Measurements from ENCODE around the gene HGS.
"Not testable (repeated sequence)": the region's sequence is repeated elsewhere in the genome, so short reads cannot be mapped to it uniquely, and the experiment has no call there.

Gene HGS

DNA sequence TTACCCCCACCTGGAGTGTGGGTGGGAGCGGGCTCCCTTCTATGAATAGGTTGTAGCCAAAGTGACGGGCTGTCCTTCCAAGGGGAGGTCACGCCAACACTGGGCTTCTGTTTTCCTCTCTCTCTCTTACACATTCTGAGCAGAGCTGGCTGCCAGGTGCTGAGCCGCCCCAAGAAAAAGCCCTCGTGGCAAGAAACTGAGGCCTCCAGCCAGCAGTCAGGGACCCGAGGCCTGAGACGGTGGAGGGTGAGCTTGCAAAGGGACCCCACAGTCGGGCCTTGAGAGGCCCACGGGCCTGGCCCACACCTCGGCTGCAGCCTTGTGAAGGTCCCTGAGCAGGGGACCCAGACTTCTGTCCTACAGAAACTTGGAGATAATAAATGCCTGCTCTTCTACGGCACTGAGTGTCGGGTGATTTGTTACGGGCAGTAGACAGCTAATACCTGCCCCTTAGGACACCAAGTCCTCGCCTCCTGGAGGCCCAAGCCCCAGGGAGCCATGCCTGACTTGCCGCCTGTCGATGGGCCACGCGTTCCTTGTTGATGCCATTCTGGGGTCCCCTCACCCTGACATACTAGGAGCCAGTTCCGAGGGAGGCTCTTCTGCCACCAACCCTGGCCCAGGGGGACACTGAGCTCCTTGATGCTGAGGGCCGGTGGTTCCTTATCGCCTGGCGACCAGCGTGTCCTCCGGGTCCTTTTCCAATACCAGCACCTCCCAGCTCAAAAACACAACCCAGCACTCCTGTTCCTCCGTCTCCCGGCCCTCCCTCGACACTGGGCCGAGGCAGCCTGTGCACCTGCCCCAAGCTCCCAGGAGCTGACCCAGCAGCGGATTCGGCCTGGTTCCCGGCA, 54.4 kb downstream of the HGS start:
- Histone ChIP-seq H3K27me3 (ENCODE audit: control insufficient read depth, insufficient read depth, low read length) (no peaks in the 10 kb centered on the region), H3K9ac (ENCODE audit: low read depth, low read length) (no peak overlapping the region)

GRCh38 chr17:81738801-81739393, 55.1 kb downstream of the HGS start:
- Histone ChIP-seq H3K4me1 (ENCODE audit: control insufficient read depth, insufficient read depth, low read length) (peaks cover 3% of the 10 kb centered on the region), H3K4me3 (ENCODE audit: low read depth, low read length) (no peak overlapping the region), H3K9me3 (ENCODE audit: control insufficient read depth, insufficient read depth, low read length) (no peaks in the 10 kb centered on the region), H3K9ac (ENCODE audit: low read depth, low read length) (no peak overlapping the region), H3K36me3 (ENCODE audit: control insufficient read depth, insufficient read depth, low read length) (no peaks in the 10 kb centered on the region), H3K27me3 (ENCODE audit: control insufficient read depth, insufficient read depth, low read length) (no peaks in the 10 kb centered on the region)

More for the DNA sequence above, 54.4 kb downstream of the HGS start:
- no peak overlapping the region for H3K4me3 ChIP-seq (ENCODE audit: low read depth, low read length)
- no peaks in the 10 kb centered on the region for H3K9me3 ChIP-seq (ENCODE audit: control insufficient read depth, insufficient read depth, low read length)
- H3K4me1 ChIP-seq (ENCODE audit: control insufficient read depth, insufficient read depth, low read length), result peaks cover 3% of the 10 kb centered on the region
- H3K36me3 ChIP-seq (ENCODE audit: control insufficient read depth, insufficient read depth, low read length), result no peaks in the 10 kb centered on the region

GRCh38 chr17:81739593-81739992, 55.8 kb downstream of the HGS start:
- not testable (repeated sequence) for H3K27me3 ChIP-seq (ENCODE audit: control insufficient read depth, insufficient read depth, low read length); H3K9me3 ChIP-seq (ENCODE audit: control insufficient read depth, insufficient read depth, low read length); H3K36me3 ChIP-seq (ENCODE audit: control insufficient read depth, insufficient read depth, low read length); H3K4me1 ChIP-seq (ENCODE audit: control insufficient read depth, insufficient read depth, low read length); H3K9ac ChIP-seq (ENCODE audit: low read depth, low read length); H3K4me3 ChIP-seq (ENCODE audit: low read depth, low read length)

DNA sequence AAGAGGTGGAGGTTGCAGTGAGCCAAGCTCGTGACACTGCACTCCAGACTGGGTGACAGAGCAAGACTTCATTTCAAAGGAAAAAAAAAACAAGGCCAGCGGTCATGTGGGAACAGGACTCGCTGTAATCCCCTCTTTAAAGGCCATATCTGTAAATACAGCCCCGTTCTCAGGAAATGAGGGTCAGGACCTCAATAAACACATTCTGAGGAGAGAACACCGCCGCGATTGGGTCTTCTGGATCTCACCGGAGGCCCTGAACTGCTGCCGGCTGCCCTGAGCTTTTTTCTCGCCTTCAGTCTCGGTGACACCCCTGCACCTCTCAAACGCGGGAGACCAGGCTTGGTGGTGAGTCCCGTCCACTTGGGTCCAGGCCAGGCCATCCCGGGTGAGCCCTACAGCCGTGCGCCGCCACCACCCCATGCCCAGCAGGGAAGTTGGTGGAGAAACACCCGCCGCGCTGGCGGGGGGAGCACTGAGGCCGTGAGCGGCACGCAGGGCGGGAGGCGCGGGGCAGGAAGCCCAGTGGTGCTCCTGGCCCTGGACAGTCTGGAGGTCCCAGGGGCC, 56.7 kb downstream of the HGS start:
- Histone ChIP-seq H3K9ac (ENCODE audit: low read depth, low read length) (no peak overlapping the region), H3K9me3 (ENCODE audit: control insufficient read depth, insufficient read depth, low read length) (no peaks in the 10 kb centered on the region), H3K36me3 (ENCODE audit: control insufficient read depth, insufficient read depth, low read length) (no peaks in the 10 kb centered on the region), H3K4me3 (ENCODE audit: low read depth, low read length) (no peak overlapping the region), H3K4me1 (ENCODE audit: control insufficient read depth, insufficient read depth, low read length) (peaks cover 3% of the 10 kb centered on the region), H3K27me3 (ENCODE audit: control insufficient read depth, insufficient read depth, low read length) (no peaks in the 10 kb centered on the region)

DNA sequence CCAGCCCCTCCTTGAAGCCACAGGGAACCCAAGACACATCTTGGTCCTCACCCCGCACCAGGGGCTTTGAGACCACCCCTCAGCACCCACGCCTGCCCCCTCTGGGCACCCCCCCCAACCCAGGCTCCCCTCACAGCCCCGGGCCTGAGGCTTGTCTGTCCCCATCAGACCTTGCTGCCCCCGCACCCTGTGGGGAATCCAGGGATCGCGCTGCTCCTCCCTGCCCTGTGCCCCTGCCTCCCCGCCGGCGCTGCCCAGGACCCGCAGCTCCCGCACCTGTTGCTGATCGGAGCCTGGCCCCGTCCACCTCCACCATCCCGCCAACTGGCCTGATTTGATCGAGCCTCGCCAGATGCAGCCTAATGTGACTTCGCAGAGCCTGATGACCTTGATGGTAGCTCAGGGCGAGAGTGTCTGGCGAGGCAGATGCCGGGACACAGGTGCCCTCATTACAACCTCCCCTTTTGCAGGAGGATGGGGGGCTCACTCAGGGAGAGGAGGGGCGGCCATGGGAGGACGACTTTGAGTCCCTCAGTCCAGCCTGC, 57.3 kb downstream of the HGS start:
- Histone ChIP-seq H3K4me1 (ENCODE audit: control insufficient read depth, insufficient read depth, low read length) (no peaks in the 10 kb centered on the region), H3K36me3 (ENCODE audit: control insufficient read depth, insufficient read depth, low read length) (no peaks in the 10 kb centered on the region), H3K9ac (ENCODE audit: low read depth, low read length) (no peak overlapping the region), H3K9me3 (ENCODE audit: control insufficient read depth, insufficient read depth, low read length) (no peaks in the 10 kb centered on the region), H3K27me3 (ENCODE audit: control insufficient read depth, insufficient read depth, low read length) (no peaks in the 10 kb centered on the region), H3K4me3 (ENCODE audit: low read depth, low read length) (no peak overlapping the region)

DNA sequence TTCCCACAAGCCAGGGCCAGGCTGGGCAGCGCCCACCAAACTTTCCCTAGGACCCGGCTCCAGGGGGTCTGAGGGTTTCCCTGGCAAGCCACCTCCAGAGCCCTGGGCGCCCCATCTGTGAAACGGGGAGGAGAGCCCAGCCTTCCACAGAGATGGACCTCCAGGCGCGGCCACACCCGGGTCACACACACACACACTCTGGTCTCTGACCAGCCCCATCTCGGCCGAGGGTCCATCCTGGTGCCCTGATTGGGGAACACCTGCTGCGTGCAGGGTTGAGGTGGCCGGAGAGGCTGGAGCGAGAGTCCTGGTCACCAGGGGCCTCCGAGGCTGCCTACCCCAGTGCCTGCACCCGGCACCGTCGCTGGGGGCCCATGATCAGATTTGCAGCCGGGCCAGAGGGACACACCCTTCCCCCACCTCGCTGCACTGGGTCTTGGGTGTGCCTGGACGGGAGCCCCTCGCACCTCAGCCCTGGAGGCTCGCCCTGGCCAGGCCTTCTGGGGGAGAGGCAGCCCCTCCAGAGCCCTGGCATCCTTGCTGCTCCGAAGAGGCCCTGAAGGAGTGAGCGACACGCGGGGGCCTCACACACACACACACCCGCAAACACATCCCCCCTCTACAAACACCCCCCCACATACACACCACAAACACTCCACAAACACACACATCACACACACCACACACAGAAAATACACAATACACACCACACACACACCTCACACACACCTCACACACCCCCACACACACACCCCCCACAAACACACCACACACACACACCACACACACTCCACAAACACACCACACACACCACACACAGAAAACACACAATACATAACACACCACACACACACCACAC, 58.0 kb downstream of the HGS start:
- no peak overlapping the region for H3K9ac ChIP-seq (ENCODE audit: low read depth, low read length)
- H3K9me3 ChIP-seq (ENCODE audit: control insufficient read depth, insufficient read depth, low read length), result no peaks in the 10 kb centered on the region
- no peaks in the 10 kb centered on the region for H3K36me3 ChIP-seq (ENCODE audit: control insufficient read depth, insufficient read depth, low read length)
- no peaks in the 10 kb centered on the region for H3K27me3 ChIP-seq (ENCODE audit: control insufficient read depth, insufficient read depth, low read length)
- H3K4me1 ChIP-seq (ENCODE audit: control insufficient read depth, insufficient read depth, low read length), result no peaks in the 10 kb centered on the region
- no peak overlapping the region for H3K4me3 ChIP-seq (ENCODE audit: low read depth, low read length)
